SK-N-SH treated with all-trans-retinoic acid at 6 μM for 48 hours (cell line): Measurements from ENCODE around the gene ZG16.

Experiments used
- ATAC-seq: fragments of 200-7000 bp; cut with Tn5 transposase; 3 replicates; pipeline ENCODE4 v1.9.1; 2020; ENCODE audit warnings: mild to moderate bottlenecking, moderate library complexity
- BACH2 ChIP-seq: fragments of 250-450 bp; sonication (Bioruptor Pico); IDR thresholded peaks from 2 replicates; pipeline ENCODE4 v1.9.0; 2021; ENCODE audit warnings: mild to moderate bottlenecking, borderline replicate concordance
- CSDC2 ChIP-seq: fragments of 250-450 bp; sonication (Bioruptor Pico); IDR thresholded peaks from 2 replicates; pipeline ENCODE4 v1.5.0; 2020; ENCODE audit warnings: mild to moderate bottlenecking, moderate library complexity
- GLIS3 ChIP-seq: fragments of 250-450 bp; sonication (Bioruptor Pico); IDR thresholded peaks from 2 replicates; pipeline ENCODE4 v1.5.0; 2020; ENCODE audit warnings: mild to moderate bottlenecking, moderate library complexity
- ISL1 ChIP-seq: fragments of 250-450 bp; sonication (Bioruptor Pico); IDR thresholded peaks from 2 replicates; pipeline ENCODE4 v2.1.2; 2022; ENCODE audit warnings: mild to moderate bottlenecking, moderate library complexity
- OSR1 ChIP-seq: fragments of 250-450 bp; sonication (Bioruptor Pico); IDR thresholded peaks from 2 replicates; pipeline ENCODE4 v1.8.0; 2022; ENCODE audit warnings: moderate library complexity, mild to moderate bottlenecking, inconsistent platforms
- PPARA ChIP-seq: fragments of 250-450 bp; sonication (Bioruptor Pico); IDR thresholded peaks from 2 replicates; pipeline ENCODE4 v1.5.0; 2020; ENCODE audit warnings: mild to moderate bottlenecking, borderline replicate concordance
- RARB ChIP-seq: fragments of 250-450 bp; sonication (Bioruptor Pico); IDR thresholded peaks from 2 replicates; pipeline ENCODE4 v1.8.0; 2021; ENCODE audit warnings: mild to moderate bottlenecking, moderate library complexity
- SNAI2 ChIP-seq: fragments of 250-450 bp; sonication (Bioruptor Pico); IDR thresholded peaks from 2 replicates; pipeline ENCODE4 v1.5.0; 2020; ENCODE audit warnings: mild to moderate bottlenecking, moderate library complexity
- TCF4 ChIP-seq: fragments of 250-450 bp; sonication (Bioruptor Pico); IDR thresholded peaks from 2 replicates; pipeline ENCODE4 v1.8.0; 2021; ENCODE audit warnings: mild to moderate bottlenecking, moderate library complexity, borderline replicate concordance
- TOX ChIP-seq: fragments of 250-450 bp; sonication (Bioruptor Pico); IDR thresholded peaks from 2 replicates; pipeline ENCODE4 v1.8.0; 2021; ENCODE audit warnings: mild to moderate bottlenecking, moderate library complexity, borderline replicate concordance
- ZFP3 ChIP-seq: fragments of 250-450 bp; sonication (Bioruptor Pico); IDR thresholded peaks from 2 replicates; pipeline ENCODE4 v1.5.0; 2020; ENCODE audit warnings: mild to moderate bottlenecking, moderate library complexity
- ZFP30 ChIP-seq: fragments of 450-650 bp; formaldehyde crosslinking; IDR thresholded peaks from 2 replicates; pipeline ENCODE4 v1.5.0; 2022; ENCODE audit warnings: mild to moderate bottlenecking, moderate library complexity
- ZNF565 ChIP-seq: fragments of 450-650 bp; formaldehyde crosslinking; conservative IDR thresholded peaks from 2 replicates; pipeline ENCODE4 v1.5.0; 2020; ENCODE audit warnings: low read depth, mild to moderate bottlenecking, moderate library complexity
- ZNF70 ChIP-seq: fragments of 450-650 bp; formaldehyde crosslinking; IDR thresholded peaks from 2 replicates; pipeline ENCODE4 v1.5.0; 2020; ENCODE audit warnings: mild to moderate bottlenecking, moderate library complexity
- ZNF8 ChIP-seq: fragments of 450-650 bp; formaldehyde crosslinking; IDR thresholded peaks from 2 replicates; pipeline ENCODE4 v1.5.0; 2020; ENCODE audit warnings: mild to moderate bottlenecking, moderate library complexity
- TF ChIP-seq, protein P1 (sequence below): fragments of 250-450 bp; sonication (Bioruptor Pico); IDR thresholded peaks from 2 replicates; pipeline ENCODE4 v1.8.0; 2021; ENCODE audit warnings: low read depth, mild to moderate bottlenecking, moderate library complexity, borderline replicate concordance
- TF ChIP-seq, protein P2 (sequence below): fragments of 250-450 bp; sonication (Bioruptor Pico); IDR thresholded peaks from 2 replicates; pipeline ENCODE4 v1.5.1; 2021; ENCODE audit warnings: mild to moderate bottlenecking, moderate library complexity
- TF ChIP-seq, protein P3 (sequence below): fragments of 250-450 bp; sonication (Bioruptor Pico); IDR thresholded peaks from 2 replicates; pipeline ENCODE4 v1.8.0; 2020; ENCODE audit warnings: mild to moderate bottlenecking, moderate library complexity, borderline replicate concordance
- TF ChIP-seq, protein P4 (sequence below): fragments of 250-450 bp; sonication (Bioruptor Pico); IDR thresholded peaks from 2 replicates; pipeline ENCODE4 v1.5.0; 2020; ENCODE audit warnings: mild to moderate bottlenecking, moderate library complexity

Gene ZG16

DNA sequence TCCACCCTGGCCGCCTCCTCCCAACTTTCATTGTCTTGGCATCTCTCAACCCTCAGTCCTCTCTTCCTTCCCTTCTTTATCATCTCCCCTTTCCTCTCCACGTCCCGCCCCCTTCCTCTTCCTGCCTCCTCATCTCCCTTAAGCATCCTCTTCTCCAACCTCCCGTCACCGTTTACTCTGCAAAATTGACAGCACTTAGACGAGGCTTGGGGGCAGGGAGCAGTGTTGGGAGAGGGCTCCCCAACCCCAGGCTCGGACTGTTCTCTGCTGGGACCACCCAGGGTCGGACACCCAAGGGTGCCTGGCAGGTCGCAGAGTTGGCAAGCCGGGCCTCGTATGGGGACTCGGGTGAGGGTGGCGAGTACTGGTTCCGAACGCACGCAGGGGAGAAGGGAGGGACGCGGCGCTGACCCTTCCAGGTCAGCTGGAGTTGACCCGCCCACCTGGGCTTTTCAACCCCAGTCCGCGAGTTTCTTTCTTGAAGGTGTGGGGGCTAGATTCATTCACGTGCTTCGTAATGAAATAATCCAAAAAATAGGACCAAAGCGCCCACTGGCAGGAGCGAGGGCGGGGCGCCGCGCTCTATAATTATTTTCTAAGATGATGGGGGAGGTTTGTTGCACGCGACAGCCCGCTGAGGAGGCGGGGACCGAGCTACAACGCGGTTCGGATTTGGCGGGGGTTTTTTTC lies 37.1 kb downstream of the ZG16 start (continued):
- TF ChIP-seq, protein P1, sequence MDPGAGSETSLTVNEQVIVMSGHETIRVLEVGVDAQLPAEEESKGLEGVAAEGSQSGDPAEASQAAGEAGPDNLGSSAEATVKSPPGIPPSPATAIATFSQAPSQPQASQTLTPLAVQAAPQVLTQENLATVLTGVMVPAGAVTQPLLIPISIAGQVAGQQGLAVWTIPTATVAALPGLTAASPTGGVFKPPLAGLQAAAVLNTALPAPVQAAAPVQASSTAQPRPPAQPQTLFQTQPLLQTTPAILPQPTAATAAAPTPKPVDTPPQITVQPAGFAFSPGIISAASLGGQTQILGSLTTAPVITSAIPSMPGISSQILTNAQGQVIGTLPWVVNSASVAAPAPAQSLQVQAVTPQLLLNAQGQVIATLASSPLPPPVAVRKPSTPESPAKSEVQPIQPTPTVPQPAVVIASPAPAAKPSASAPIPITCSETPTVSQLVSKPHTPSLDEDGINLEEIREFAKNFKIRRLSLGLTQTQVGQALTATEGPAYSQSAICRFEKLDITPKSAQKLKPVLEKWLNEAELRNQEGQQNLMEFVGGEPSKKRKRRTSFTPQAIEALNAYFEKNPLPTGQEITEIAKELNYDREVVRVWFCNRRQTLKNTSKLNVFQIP (CRISPR knock-in tag) = no peak
- TF ChIP-seq RARB (CRISPR knock-in tag) (no peak), TCF4 (CRISPR knock-in tag) (no peak), CSDC2 (CRISPR knock-in tag) (no peak)

DNA sequence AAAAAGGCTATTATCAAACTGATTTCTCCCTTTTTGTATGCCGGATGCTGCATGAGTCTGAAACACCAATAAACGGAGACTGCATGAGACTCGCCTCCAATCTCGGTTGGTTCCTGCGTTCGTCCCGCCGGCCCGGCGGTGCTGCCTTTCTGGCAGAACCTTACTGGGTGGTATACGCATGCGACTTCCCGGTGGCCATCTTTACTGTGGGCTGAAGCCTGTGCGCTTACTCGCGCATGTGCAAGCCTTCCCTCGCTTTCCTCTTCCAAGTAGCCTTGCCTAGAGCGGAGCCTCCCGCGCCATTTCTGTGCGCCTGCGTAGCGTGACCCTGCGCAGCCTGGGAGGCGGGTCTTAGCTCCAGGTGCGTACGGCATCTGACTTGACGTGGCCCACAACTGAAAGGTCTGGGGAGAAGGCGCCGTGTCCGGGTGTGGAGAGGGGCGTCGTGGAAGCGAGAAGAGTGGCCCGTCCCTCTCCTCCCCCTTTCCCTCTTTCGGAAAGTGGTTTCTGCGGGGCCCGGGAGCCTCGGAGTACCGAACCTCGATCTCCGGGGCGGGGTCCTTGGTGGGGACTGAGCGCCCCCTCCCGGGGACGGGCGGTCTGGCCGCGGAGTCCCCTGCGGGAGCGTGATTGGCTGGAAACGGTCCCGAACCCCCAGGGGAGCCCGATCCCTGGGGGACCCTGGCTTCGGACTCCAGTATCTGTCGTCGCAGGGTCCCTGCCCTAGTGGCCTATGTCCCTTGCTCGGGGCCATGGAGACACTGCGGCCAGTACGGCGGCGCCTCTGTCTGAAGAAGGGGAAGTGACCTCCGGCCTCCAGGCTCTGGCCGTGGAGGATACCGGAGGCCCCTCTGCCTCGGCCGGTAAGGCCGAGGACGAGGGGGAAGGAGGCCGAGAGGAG lies 38.0 kb downstream of the ZG16 start, which contains the start of gene PAGR1:
TSS of gene PAGR1 (plus strand) at position 360 of the 901 bp plus-strand sequence. CDS start at position 734, 374 bp downstream.
- TF ChIP-seq ZFP30 (CRISPR knock-in tag) (no peak), ZNF70 (CRISPR knock-in tag) (no peak), BACH2 (CRISPR knock-in tag) (no peak), TOX (CRISPR knock-in tag) (no peak), OSR1 (CRISPR knock-in tag) (no peak)
- TF ChIP-seq, protein P2, sequence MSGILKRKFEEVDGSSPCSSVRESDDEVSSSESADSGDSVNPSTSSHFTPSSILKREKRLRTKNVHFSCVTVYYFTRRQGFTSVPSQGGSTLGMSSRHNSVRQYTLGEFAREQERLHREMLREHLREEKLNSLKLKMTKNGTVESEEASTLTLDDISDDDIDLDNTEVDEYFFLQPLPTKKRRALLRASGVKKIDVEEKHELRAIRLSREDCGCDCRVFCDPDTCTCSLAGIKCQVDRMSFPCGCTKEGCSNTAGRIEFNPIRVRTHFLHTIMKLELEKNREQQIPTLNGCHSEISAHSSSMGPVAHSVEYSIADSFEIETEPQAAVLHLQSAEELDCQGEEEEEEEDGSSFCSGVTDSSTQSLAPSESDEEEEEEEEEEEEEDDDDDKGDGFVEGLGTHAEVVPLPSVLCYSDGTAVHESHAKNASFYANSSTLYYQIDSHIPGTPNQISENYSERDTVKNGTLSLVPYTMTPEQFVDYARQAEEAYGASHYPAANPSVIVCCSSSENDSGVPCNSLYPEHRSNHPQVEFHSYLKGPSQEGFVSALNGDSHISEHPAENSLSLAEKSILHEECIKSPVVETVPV (CRISPR knock-in tag) = no peak
- ATAC-seq = peak; percentile 60

DNA sequence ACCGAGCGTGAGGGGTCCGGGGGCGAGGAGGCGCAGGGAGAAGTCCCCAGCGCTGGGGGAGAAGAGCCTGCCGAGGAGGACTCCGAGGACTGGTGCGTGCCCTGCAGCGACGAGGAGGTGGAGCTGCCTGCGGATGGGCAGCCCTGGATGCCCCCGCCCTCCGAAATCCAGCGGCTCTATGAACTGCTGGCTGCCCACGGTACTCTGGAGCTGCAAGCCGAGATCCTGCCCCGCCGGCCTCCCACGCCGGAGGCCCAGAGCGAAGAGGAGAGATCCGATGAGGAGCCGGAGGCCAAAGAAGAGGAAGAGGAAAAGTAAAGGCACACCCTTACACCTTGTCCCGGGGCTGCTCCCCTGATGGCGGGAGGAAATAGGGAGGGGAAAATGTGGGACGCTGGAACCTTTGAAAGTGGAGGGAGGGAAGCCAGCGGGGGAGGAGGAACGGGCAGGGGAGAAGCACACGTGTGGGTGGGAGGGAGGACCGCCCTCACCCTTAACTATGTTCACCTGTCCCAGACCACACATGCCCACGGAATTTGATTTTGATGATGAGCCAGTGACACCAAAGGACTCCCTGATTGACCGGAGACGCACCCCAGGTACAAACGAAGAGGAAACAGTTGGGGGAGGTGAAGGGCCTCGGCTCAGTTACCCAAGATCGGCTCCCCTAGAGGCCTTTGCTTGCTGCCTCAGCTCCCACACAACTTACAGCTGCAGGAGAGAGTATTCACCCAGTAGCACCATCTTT lies 38.8 kb downstream of the ZG16 start:
- TF ChIP-seq PPARA (CRISPR knock-in tag) (no peak), GLIS3 (no peak), ZNF565 (no peak), RARB (CRISPR knock-in tag) (no peak), ZNF8 (CRISPR knock-in tag) (no peak), SNAI2 (CRISPR knock-in tag) (no peak), ISL1 (CRISPR knock-in tag) (no peak), CSDC2 (CRISPR knock-in tag) (no peak), OSR1 (CRISPR knock-in tag) (no peak), ZFP30 (CRISPR knock-in tag) (no peak), ZFP3 (CRISPR knock-in tag) (no peak)
- TF ChIP-seq, protein P3, sequence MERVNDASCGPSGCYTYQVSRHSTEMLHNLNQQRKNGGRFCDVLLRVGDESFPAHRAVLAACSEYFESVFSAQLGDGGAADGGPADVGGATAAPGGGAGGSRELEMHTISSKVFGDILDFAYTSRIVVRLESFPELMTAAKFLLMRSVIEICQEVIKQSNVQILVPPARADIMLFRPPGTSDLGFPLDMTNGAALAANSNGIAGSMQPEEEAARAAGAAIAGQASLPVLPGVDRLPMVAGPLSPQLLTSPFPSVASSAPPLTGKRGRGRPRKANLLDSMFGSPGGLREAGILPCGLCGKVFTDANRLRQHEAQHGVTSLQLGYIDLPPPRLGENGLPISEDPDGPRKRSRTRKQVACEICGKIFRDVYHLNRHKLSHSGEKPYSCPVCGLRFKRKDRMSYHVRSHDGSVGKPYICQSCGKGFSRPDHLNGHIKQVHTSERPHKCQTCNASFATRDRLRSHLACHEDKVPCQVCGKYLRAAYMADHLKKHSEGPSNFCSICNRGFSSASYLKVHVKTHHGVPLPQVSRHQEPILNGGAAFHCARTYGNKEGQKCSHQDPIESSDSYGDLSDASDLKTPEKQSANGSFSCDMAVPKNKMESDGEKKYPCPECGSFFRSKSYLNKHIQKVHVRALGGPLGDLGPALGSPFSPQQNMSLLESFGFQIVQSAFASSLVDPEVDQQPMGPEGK = no peak
- TF ChIP-seq, protein P4, sequence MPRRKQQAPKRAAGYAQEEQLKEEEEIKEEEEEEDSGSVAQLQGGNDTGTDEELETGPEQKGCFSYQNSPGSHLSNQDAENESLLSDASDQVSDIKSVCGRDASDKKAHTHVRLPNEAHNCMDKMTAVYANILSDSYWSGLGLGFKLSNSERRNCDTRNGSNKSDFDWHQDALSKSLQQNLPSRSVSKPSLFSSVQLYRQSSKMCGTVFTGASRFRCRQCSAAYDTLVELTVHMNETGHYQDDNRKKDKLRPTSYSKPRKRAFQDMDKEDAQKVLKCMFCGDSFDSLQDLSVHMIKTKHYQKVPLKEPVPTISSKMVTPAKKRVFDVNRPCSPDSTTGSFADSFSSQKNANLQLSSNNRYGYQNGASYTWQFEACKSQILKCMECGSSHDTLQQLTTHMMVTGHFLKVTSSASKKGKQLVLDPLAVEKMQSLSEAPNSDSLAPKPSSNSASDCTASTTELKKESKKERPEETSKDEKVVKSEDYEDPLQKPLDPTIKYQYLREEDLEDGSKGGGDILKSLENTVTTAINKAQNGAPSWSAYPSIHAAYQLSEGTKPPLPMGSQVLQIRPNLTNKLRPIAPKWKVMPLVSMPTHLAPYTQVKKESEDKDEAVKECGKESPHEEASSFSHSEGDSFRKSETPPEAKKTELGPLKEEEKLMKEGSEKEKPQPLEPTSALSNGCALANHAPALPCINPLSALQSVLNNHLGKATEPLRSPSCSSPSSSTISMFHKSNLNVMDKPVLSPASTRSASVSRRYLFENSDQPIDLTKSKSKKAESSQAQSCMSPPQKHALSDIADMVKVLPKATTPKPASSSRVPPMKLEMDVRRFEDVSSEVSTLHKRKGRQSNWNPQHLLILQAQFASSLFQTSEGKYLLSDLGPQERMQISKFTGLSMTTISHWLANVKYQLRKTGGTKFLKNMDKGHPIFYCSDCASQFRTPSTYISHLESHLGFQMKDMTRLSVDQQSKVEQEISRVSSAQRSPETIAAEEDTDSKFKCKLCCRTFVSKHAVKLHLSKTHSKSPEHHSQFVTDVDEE (CRISPR knock-in tag) = no peak
- TF ChIP-seq, protein P1 (CRISPR knock-in tag) = no peak
- TF ChIP-seq, protein P2 (CRISPR knock-in tag) = no peak
- peak; percentile 49 for ATAC-seq
